H9 (cell line): ENCODE results near the gene KCNK13. TPM values are rescaled to one million over a fixed set of nuclear protein-coding genes. Genes with fewer than 3 reads are reported as not detected.

Experiments used
- DNase-seq: peaks from one replicate; pipeline ENCODE4 v3.0.0-alpha.2; 2017
- H2AFZ ChIP-seq: one replicate; pipeline ENCODE4 v1.6.1; 2013; ENCODE audit warnings: mild to moderate bottlenecking, low read length, control low read depth, moderate library complexity
- H2AK5ac ChIP-seq: 2 replicates; pipeline ENCODE4 v1.6.1; 2013; ENCODE audit warnings: low read length, control low read depth, mixed read lengths; ENCODE audit not compliant: insufficient read length
- H2BK120ac ChIP-seq: one replicate; pipeline ENCODE4 v1.6.1; 2013; ENCODE audit warnings: low read depth, mild to moderate bottlenecking, low read length, control low read depth, inconsistent platforms; ENCODE audit not compliant: poor library complexity, severe bottlenecking
- H2BK12ac ChIP-seq: 2 replicates; pipeline ENCODE4 v1.6.1; 2013; ENCODE audit warnings: low read length, control low read depth, mixed read lengths, low read depth; ENCODE audit not compliant: insufficient read length
- H2BK15ac ChIP-seq: 2 replicates; pipeline ENCODE4 v1.6.1; 2013; ENCODE audit warnings: low read depth, low read length, control low read depth
- H2BK20ac ChIP-seq: one replicate; pipeline ENCODE4 v1.6.1; 2013; ENCODE audit warnings: low read depth, mild to moderate bottlenecking, low read length, control low read depth, inconsistent platforms; ENCODE audit not compliant: poor library complexity, severe bottlenecking
- H2BK5ac ChIP-seq: 2 replicates; pipeline ENCODE4 v1.6.1; 2013; ENCODE audit warnings: low read length, control low read depth, mixed read lengths; ENCODE audit not compliant: insufficient read length
- H3K14ac ChIP-seq: 2 replicates; pipeline ENCODE4 v1.6.1; 2013; ENCODE audit warnings: low read length, control low read depth; ENCODE audit not compliant: insufficient read depth
- H3K18ac ChIP-seq: 2 replicates; pipeline ENCODE4 v1.6.1; 2013; ENCODE audit warnings: low read depth, mild to moderate bottlenecking, mixed read lengths, low read length, control low read depth; ENCODE audit not compliant: insufficient read length
- H3K23ac ChIP-seq: 2 replicates; pipeline ENCODE4 v1.6.1; 2013; ENCODE audit warnings: low read length, control low read depth, mixed read lengths, low read depth; ENCODE audit not compliant: insufficient read length
- H3K23me2 ChIP-seq: 2 replicates; pipeline ENCODE4 v1.6.1; 2013; ENCODE audit warnings: low read depth, mild to moderate bottlenecking, mixed read lengths, low read length, control low read depth; ENCODE audit not compliant: insufficient read length, poor library complexity, severe bottlenecking
- H3K27ac ChIP-seq: 2 replicates; pipeline ENCODE4 v1.5.1; 2013; ENCODE audit warnings: low read length, control low read depth, mixed read lengths, low read depth; ENCODE audit not compliant: insufficient read length
- H3K27me3 ChIP-seq: 2 replicates; pipeline ENCODE4 v1.6.1; 2013; ENCODE audit warnings: low read length, control low read depth, inconsistent platforms; ENCODE audit not compliant: insufficient read depth
- H3K4ac ChIP-seq: 2 replicates; pipeline ENCODE4 v1.6.1; 2013; ENCODE audit warnings: low read depth, mild to moderate bottlenecking, control low read depth, inconsistent platforms, low read length, moderate library complexity
- H3K4me1 ChIP-seq: 2 replicates; pipeline ENCODE4 v1.6.1; 2013; ENCODE audit warnings: low read length, control low read depth, inconsistent platforms; ENCODE audit not compliant: insufficient read depth
- H3K4me2 ChIP-seq: 2 replicates; pipeline ENCODE4 v1.6.1; 2013; ENCODE audit warnings: low read length, control low read depth, mixed read lengths; ENCODE audit not compliant: insufficient read length, insufficient read depth
- H3K56ac ChIP-seq: 2 replicates; pipeline ENCODE4 v1.6.1; 2013; ENCODE audit warnings: low read depth, mild to moderate bottlenecking, mixed read lengths, low read length, control low read depth; ENCODE audit not compliant: insufficient read length
- H3K79me1 ChIP-seq: 2 replicates; pipeline ENCODE4 v1.6.1; 2013; ENCODE audit warnings: low read depth, mild to moderate bottlenecking, moderate library complexity, low read length, control low read depth, inconsistent platforms; ENCODE audit not compliant: insufficient read depth, poor library complexity, severe bottlenecking
- H3K79me2 ChIP-seq: 2 replicates; pipeline ENCODE4 v1.6.1; 2013; ENCODE audit warnings: low read length, control low read depth, inconsistent platforms; ENCODE audit not compliant: insufficient read depth
- H3K9ac ChIP-seq: 2 replicates; pipeline ENCODE4 v1.6.1; 2013; ENCODE audit warnings: low read length, control low read depth, mixed read lengths; ENCODE audit not compliant: insufficient read length; ENCODE audit errors: extremely low read depth
- H3K9me3 ChIP-seq: one replicate; pipeline ENCODE4 v1.6.1; 2013; ENCODE audit warnings: low read depth, low read length, inconsistent platforms; ENCODE audit not compliant: control insufficient read depth
- H3T11ph ChIP-seq: one replicate; pipeline ENCODE4 v1.6.1; 2013; ENCODE audit warnings: mild to moderate bottlenecking, low read length, control low read depth, inconsistent platforms
- H4K20me1 ChIP-seq: one replicate; pipeline ENCODE4 v1.6.1; 2013; ENCODE audit not compliant: control insufficient read depth, insufficient read length, insufficient read depth
- H4K5ac ChIP-seq: 2 replicates; pipeline ENCODE4 v1.6.1; 2013; ENCODE audit warnings: low read depth, mild to moderate bottlenecking, mixed read lengths, low read length, control low read depth; ENCODE audit not compliant: insufficient read length
- H4K8ac ChIP-seq: replicated peaks from 2 replicates; pipeline ENCODE4 v1.6.1; 2013; ENCODE audit warnings: low read length, control low read depth, mixed read lengths, low read depth; ENCODE audit not compliant: insufficient read length
- H4K91ac ChIP-seq: 2 replicates; pipeline ENCODE4 v1.6.1; 2013; ENCODE audit warnings: low read depth, mild to moderate bottlenecking, moderate library complexity, mixed read lengths, low read length, control low read depth; ENCODE audit not compliant: insufficient read length
- H3K27ac Mint-ChIP-seq, 3 experiments: 2 replicates in 2 of 3; 3 replicates in 1 of 3; pipeline ENCODE4 v1.8.0; 2020 to 2021; ENCODE audit warnings: mixed read lengths in 3 of 3, mild to moderate bottlenecking in 1 of 3, moderate library complexity in 1 of 3
- H3K27me3 Mint-ChIP-seq: 2 replicates; pipeline ENCODE4 v1.8.0; 2021; ENCODE audit warnings: low read depth, mild to moderate bottlenecking, moderate library complexity, mixed read lengths
- H3K36me3 Mint-ChIP-seq, 3 experiments: 2 replicates in 2 of 3; 3 replicates in 1 of 3; pipeline ENCODE4 v1.8.0; 2020 to 2021; ENCODE audit warnings: low read depth in 3 of 3, mixed read lengths in 3 of 3; ENCODE audit not compliant: insufficient read depth in 1 of 3
- H3K4me1 Mint-ChIP-seq, 2 experiments: 2 replicates each; pipeline ENCODE4 v1.8.0; 2020; ENCODE audit warnings: mixed read lengths in 2 of 2
- H3K4me3 Mint-ChIP-seq, 2 experiments: 2 replicates in 1 of 2; 3 replicates in 1 of 2; pipeline ENCODE4 v1.8.0; 2020 to 2021; ENCODE audit warnings: mild to moderate bottlenecking in 2 of 2, mixed read lengths in 2 of 2, moderate library complexity in 1 of 2
- H3K9me3 Mint-ChIP-seq, 2 experiments: 2 replicates in 1 of 2; 3 replicates in 1 of 2; pipeline ENCODE4 v1.8.0; 2020; ENCODE audit warnings: mild to moderate bottlenecking in 2 of 2, mixed read lengths in 2 of 2, moderate library complexity in 1 of 2
- WGBS: extraction: QIAGEN DNeasy Blood & Tissue Kit; methylation state at CpG from one replicate; pipeline ENCODE4 v1.1.7; 2013; ENCODE audit warnings: missing lambda C conversion rate, low lambda C conversion rate, mixed read lengths; ENCODE audit not compliant: insufficient read length; ENCODE audit errors: extremely low coverage; 5-methylcytosine and 5-hydroxymethylcytosine counted together
- total RNA-seq: library from RNA; stranded (reverse); gene quantifications from 2 replicates; pipeline ENCODE4 v1.2.1, GENCODE V29; 2021
- TF ChIP-seq, protein P1 (sequence below): fragments of 200-600 bp; sonication (generic); conservative IDR thresholded peaks from 3 replicates; pipeline ENCODE4 v1.8.0; 2021; ENCODE audit warnings: antibody characterized with exemption, mild to moderate bottlenecking

Gene KCNK13
- total RNA-seq, 1 experiment from 2014 or later, result 0.39 TPM

DNA sequence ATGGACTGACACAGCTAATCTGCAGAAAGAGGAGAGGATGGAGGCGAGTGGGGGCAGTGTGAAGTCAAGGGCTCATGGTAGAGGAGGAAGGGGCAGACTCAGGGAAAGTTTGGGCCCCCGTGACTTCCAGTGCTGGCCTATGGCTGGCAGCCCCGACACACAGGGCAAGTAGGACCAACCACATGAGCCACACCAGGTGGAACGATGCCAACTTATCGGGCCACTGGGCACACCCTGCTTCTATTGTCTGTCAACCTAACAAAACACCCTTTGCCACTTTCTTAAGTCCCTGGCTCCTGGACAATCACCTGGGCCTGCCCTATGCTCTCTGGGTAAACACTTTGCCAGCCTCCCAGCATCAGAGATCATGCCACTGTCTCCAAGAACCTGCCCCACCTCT, 129.4 kb downstream of the KCNK13 start:
- no peak overlapping the region for H3K18ac ChIP-seq

More for the DNA sequence above, 129.4 kb downstream of the KCNK13 start:
- peaks cover 0 to 4% of the 10 kb centered on the region in 2 experiments; a peak in 2 of 4 replicates for H3K4me1 Mint-ChIP-seq
- Histone ChIP-seq H4K8ac (no peak overlapping the region), H3K9me3 (no peaks in the 10 kb centered on the region), H2BK5ac (no peak overlapping the region), H4K20me1 (no peaks in the 10 kb centered on the region), H3K4me2 (no peak overlapping the region), H3K23me2 (no peaks in the 10 kb centered on the region), H2AK5ac (no peak overlapping the region), H3K9ac (no peak overlapping the region), H4K5ac (no peak overlapping the region), H2BK20ac (no peak overlapping the region), H3K27me3 (no peaks in the 10 kb centered on the region), H2BK15ac (no peak overlapping the region), H3T11ph (no peak overlapping the region), H3K56ac (no peak overlapping the region), H3K14ac (no peak overlapping the region), H2BK120ac (no peak overlapping the region), H3K79me1 (no peaks in the 10 kb centered on the region), H3K4me1 (no peaks in the 10 kb centered on the region), H3K79me2 (no peaks in the 10 kb centered on the region), H4K91ac (no peak overlapping the region), H3K27ac (no peak overlapping the region), H2BK12ac (no peak overlapping the region), H3K4ac (no peak overlapping the region), H3K23ac (no peak overlapping the region), H2AFZ (no peak overlapping the region)
- no peak overlapping the region for H3K27ac Mint-ChIP-seq
- peaks cover 6 to 7% of the 10 kb centered on the region in 2 experiments; a peak in 4 of 5 replicates for H3K9me3 Mint-ChIP-seq
- H3K4me3 Mint-ChIP-seq, result no peak overlapping the region
- TF ChIP-seq, protein P1, sequence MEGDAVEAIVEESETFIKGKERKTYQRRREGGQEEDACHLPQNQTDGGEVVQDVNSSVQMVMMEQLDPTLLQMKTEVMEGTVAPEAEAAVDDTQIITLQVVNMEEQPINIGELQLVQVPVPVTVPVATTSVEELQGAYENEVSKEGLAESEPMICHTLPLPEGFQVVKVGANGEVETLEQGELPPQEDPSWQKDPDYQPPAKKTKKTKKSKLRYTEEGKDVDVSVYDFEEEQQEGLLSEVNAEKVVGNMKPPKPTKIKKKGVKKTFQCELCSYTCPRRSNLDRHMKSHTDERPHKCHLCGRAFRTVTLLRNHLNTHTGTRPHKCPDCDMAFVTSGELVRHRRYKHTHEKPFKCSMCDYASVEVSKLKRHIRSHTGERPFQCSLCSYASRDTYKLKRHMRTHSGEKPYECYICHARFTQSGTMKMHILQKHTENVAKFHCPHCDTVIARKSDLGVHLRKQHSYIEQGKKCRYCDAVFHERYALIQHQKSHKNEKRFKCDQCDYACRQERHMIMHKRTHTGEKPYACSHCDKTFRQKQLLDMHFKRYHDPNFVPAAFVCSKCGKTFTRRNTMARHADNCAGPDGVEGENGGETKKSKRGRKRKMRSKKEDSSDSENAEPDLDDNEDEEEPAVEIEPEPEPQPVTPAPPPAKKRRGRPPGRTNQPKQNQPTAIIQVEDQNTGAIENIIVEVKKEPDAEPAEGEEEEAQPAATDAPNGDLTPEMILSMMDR, result no peak
- DNase-seq, result no peak
- 0 out of 7 replicates have a peak, but pooled peaks cover 0 to 5% (median 0%) of the 10 kb centered on the region in 3 experiments for H3K36me3 Mint-ChIP-seq
- peaks cover 17% of the 10 kb centered on the region for H3K27me3 Mint-ChIP-seq
- WGBS, result no CpG with 5 or more reads among the region's 5 CpGs
